Mucosa of stomach (tissue), 1 donor: ENCODE data around the gene RBM8A.

Experiments used
- H3K27me3 ChIP-seq: one replicate; pipeline ENCODE4 v1.7.0; 2013; ENCODE audit warnings: mild to moderate bottlenecking, low read length; ENCODE audit not compliant: control insufficient read depth, insufficient read depth
- H3K36me3 ChIP-seq: one replicate; pipeline ENCODE4 v1.7.0; 2013; ENCODE audit warnings: low read length; ENCODE audit not compliant: control insufficient read depth, insufficient read depth
- H3K4me1 ChIP-seq: one replicate; pipeline ENCODE4 v1.7.0; 2013; ENCODE audit warnings: mild to moderate bottlenecking, low read length; ENCODE audit not compliant: control insufficient read depth, insufficient read depth
- H3K4me3 ChIP-seq: one replicate; pipeline ENCODE4 v1.7.0; 2013; ENCODE audit warnings: low read length
- H3K9ac ChIP-seq: one replicate; pipeline ENCODE4 v1.7.0; 2013; ENCODE audit warnings: mild to moderate bottlenecking, low read length, moderate library complexity
- H3K9me3 ChIP-seq: one replicate; pipeline ENCODE4 v1.7.0; 2013; ENCODE audit warnings: mild to moderate bottlenecking, low read length, moderate library complexity; ENCODE audit not compliant: control insufficient read depth
- donor health status: Pancreatic carcinoma.

RBM8A gene

GRCh38 chr1:145885738-145886287 lies 41.5 kb downstream of the RBM8A start, which contains the start of gene ANKRD35:
Gene ANKRD35, minus strand, starts transcription at chr1:145885866. Its CDS starts 108 bp downstream, at chr1:145885758.
- Histone ChIP-seq H3K4me1 (peaks cover 23% of the 10 kb centered on the region), H3K27me3 (no peaks in the 10 kb centered on the region), H3K36me3 (no peaks in the 10 kb centered on the region), H3K4me3 (peak within 1 kb of the TSS; percentile 67), H3K9ac (no peak within 1 kb of the TSS), H3K9me3 (no peaks in the 10 kb centered on the region)

GRCh38 chr1:145884675-145885074 lies 42.6 kb downstream of the RBM8A start:
- H3K4me3 ChIP-seq, result no peak overlapping the region

GRCh38 chr1:145879775-145880174 lies 47.5 kb downstream of the RBM8A start:
- no peaks in the 10 kb centered on the region for H3K36me3 ChIP-seq
- peaks cover 23% of the 10 kb centered on the region for H3K4me1 ChIP-seq
- no peak overlapping the region for H3K4me3 ChIP-seq
- H3K9ac ChIP-seq, result no peak overlapping the region
- H3K27me3 ChIP-seq, result no peaks in the 10 kb centered on the region
- H3K9me3 ChIP-seq, result no peaks in the 10 kb centered on the region

More at GRCh38 chr1:145884675-145885074, 42.6 kb downstream of the RBM8A start:
- Histone ChIP-seq H3K9me3 (no peaks in the 10 kb centered on the region), H3K27me3 (no peaks in the 10 kb centered on the region), H3K9ac (no peak overlapping the region), H3K4me1 (peaks cover 22% of the 10 kb centered on the region), H3K36me3 (no peaks in the 10 kb centered on the region)

GRCh38 chr1:145878724-145879123 lies 48.6 kb downstream of the RBM8A start:
- H3K27me3 ChIP-seq, result no peaks in the 10 kb centered on the region

GRCh38 chr1:145877923-145878486 lies 49.3 kb downstream of the RBM8A start:
- Histone ChIP-seq H3K27me3 (no peaks in the 10 kb centered on the region), H3K9ac (no peak overlapping the region), H3K9me3 (no peaks in the 10 kb centered on the region), H3K4me3 (no peak overlapping the region), H3K4me1 (peaks cover 23% of the 10 kb centered on the region), H3K36me3 (no peaks in the 10 kb centered on the region)

More at GRCh38 chr1:145878724-145879123, 48.6 kb downstream of the RBM8A start:
- Histone ChIP-seq H3K4me1 (peaks cover 23% of the 10 kb centered on the region), H3K4me3 (no peak overlapping the region), H3K9me3 (no peaks in the 10 kb centered on the region), H3K36me3 (no peaks in the 10 kb centered on the region), H3K9ac (no peak overlapping the region)

GRCh38 chr1:145874646-145875045 lies 52.6 kb downstream of the RBM8A start:
- Histone ChIP-seq H3K9me3 (no peaks in the 10 kb centered on the region), H3K27me3 (no peaks in the 10 kb centered on the region), H3K36me3 (no peaks in the 10 kb centered on the region), H3K9ac (no peak overlapping the region), H3K4me3 (no peak overlapping the region), H3K4me1 (peaks cover 21% of the 10 kb centered on the region)

GRCh38 chr1:145871994-145872924 lies 55.0 kb downstream of the RBM8A start:
- peaks cover 5% of the 10 kb centered on the region for H3K4me1 ChIP-seq
- H3K9ac ChIP-seq, result peak overlapping the region; percentile 64
- H3K36me3 ChIP-seq, result no peaks in the 10 kb centered on the region
- H3K27me3 ChIP-seq, result no peaks in the 10 kb centered on the region
- H3K4me3 ChIP-seq, result peak overlapping the region; percentile 36
- H3K9me3 ChIP-seq, result no peaks in the 10 kb centered on the region
